Vagina (tissue), 2 donors: ENCODE measurements around the gene SKA2. TPM values are rescaled to one million over a fixed set of nuclear protein-coding genes. Genes with fewer than 3 reads are reported as not detected.

ENCODE experiments used
- DNase-seq, 2 donors: peaks; one replicate each; pipeline ENCODE4 v3.0.0-alpha.2; 2017; ENCODE audit errors: extremely low spot score in 2 of 2
- H3K27ac ChIP-seq: fragments of 200-600 bp; sonication (generic); one replicate; pipeline ENCODE4 v1.5.1; 2019
- H3K27me3 ChIP-seq: fragments of 200-600 bp; sonication (generic); one replicate; pipeline ENCODE4 v1.5.1; 2019
- H3K36me3 ChIP-seq, 2 donors: fragments of 200-600 bp; sonication (generic); one replicate each; pipeline ENCODE4 v1.5.1; 2017 to 2019
- H3K4me1 ChIP-seq: fragments of 200-600 bp; sonication (generic); one replicate; pipeline ENCODE4 v1.5.1; 2019
- H3K4me3 ChIP-seq, 2 donors: fragments of 200-600 bp; sonication (generic); 1 replicate in 1 of 2; 2 replicates in 1 of 2; pipeline ENCODE4 v1.5.1; 2016 to 2019
- H3K9me3 ChIP-seq: fragments of 200-600 bp; sonication (generic); one replicate; pipeline ENCODE4 v1.5.1; 2019
- CTCF ChIP-seq, 3 experiments: fragments of 450-650 bp in 2 of 3; fragments of 200-600 bp in 1 of 3; sonication (generic) in 1 of 3; IDR thresholded peaks; one replicate each; pipeline ENCODE4 v1.5.1; 2017 to 2019; ENCODE audit warnings: antibody characterized with exemption in 3 of 3, mild to moderate bottlenecking in 2 of 3, moderate library complexity in 2 of 3
- POLR2A ChIP-seq, 2 donors: fragments of 450-650 bp; IDR thresholded peaks; one replicate each; pipeline ENCODE4 v1.6.1; 2017; ENCODE audit warnings: antibody characterized with exemption in 2 of 2, mild to moderate bottlenecking in 2 of 2, moderate library complexity in 2 of 2
- POLR2AphosphoS5 ChIP-seq, 2 donors: sonication (generic); formaldehyde crosslinking; IDR thresholded peaks; one replicate each; pipeline ENCODE4 v1.9.0; 2017; ENCODE audit warnings: antibody characterized with exemption in 2 of 2, mild to moderate bottlenecking in 2 of 2, low read depth in 1 of 2; ENCODE audit not compliant: insufficient read depth in 1 of 2
- intact Hi-C: fragments of 100-400 bp; cut with DNase I; formaldehyde crosslinking; loops from one replicate; pipeline ENCODE4 v1.15.1; 2023
- total RNA-seq: library from RNA; depleted of rRNA; stranded (reverse); fragments of >200 nt; gene quantifications from one replicate; pipeline ENCODE4 v1.2.3, GENCODE V29; 2016

Gene SKA2
- total RNA-seq, 1 donor from 2014 or later, result 143 TPM

- TF ChIP-seq POLR2A (IDR thresholded peaks at IDR 0.05), result no peak
- no peak for TF ChIP-seq POLR2AphosphoS5 (IDR thresholded peaks at IDR 0.05; ENCODE audit: insufficient read depth in 1 of 2, low read depth in 1 of 2)
- TF ChIP-seq CTCF (IDR thresholded peaks at IDR 0.05), result peak in 1 of 3 experiments; percentile 27
These were observed 11.0 kb upstream of the SKA2 start for GRCh38 chr17:59165933-59166342.

GRCh38 chr17:59161477-59161876 lies 6.5 kb upstream of the SKA2 start:
- Histone ChIP-seq H3K27me3 (no peaks in the 10 kb centered on the region), H3K9me3 (no peaks in the 10 kb centered on the region), H3K4me3 (no peak overlapping the region), H3K27ac (no peak overlapping the region), H3K36me3 (no peaks in the 10 kb centered on the region), H3K4me1 (no peaks in the 10 kb centered on the region)
- intact Hi-C loops, result no loop called here
- TF ChIP-seq POLR2A (IDR thresholded peaks at IDR 0.05) (no peak), CTCF (IDR thresholded peaks at IDR 0.05) (no peak), POLR2AphosphoS5 (IDR thresholded peaks at IDR 0.05; ENCODE audit: insufficient read depth in 1 of 2, low read depth in 1 of 2) (no peak)
- no peak for DNase-seq

More at GRCh38 chr17:59165933-59166342, 11.0 kb upstream of the SKA2 start:
- Histone ChIP-seq H3K27me3 (no peaks in the 10 kb centered on the region), H3K9me3 (no peaks in the 10 kb centered on the region), H3K4me3 (no peak overlapping the region), H3K4me1 (no peaks in the 10 kb centered on the region), H3K36me3 (no peaks in the 10 kb centered on the region), H3K27ac (no peak overlapping the region)
- no peak for DNase-seq
- intact Hi-C loops, result no loop called here

GRCh38 chr17:59160157-59161025 lies 5.4 kb upstream of the SKA2 start:
- intact Hi-C loops, result no loop called here
- Histone ChIP-seq H3K9me3 (no peaks in the 10 kb centered on the region), H3K4me1 (peaks cover 5% of the 10 kb centered on the region), H3K36me3 (no peaks in the 10 kb centered on the region), H3K27me3 (no peaks in the 10 kb centered on the region), H3K27ac (no peak overlapping the region), H3K4me3 (no peak overlapping the region)
- TF ChIP-seq POLR2AphosphoS5 (IDR thresholded peaks at IDR 0.05; ENCODE audit: insufficient read depth in 1 of 2, low read depth in 1 of 2) (no peak), CTCF (IDR thresholded peaks at IDR 0.05) (no peak), POLR2A (IDR thresholded peaks at IDR 0.05) (no peak)
- no peak for DNase-seq

GRCh38 chr17:59155439-59156177 lies 622 bp upstream of the SKA2 start, which contains the start of gene PRR11:
Gene PRR11 (plus strand): TSS chr17:59155746. CDS start chr17:59169753, 14,007 bp downstream.
- Histone ChIP-seq H3K36me3 (no peaks in the 10 kb centered on the region), H3K4me1 (peaks cover 18% of the 10 kb centered on the region), H3K9me3 (no peaks in the 10 kb centered on the region), H3K27ac (peak within 1 kb of the TSS; percentile 77), H3K27me3 (no peaks in the 10 kb centered on the region), H3K4me3 (peak within 1 kb of the TSS; percentile 53 to 63)
- peak; percentile 98 to 100 for DNase-seq
- intact Hi-C loops, result no loop called here
- TF ChIP-seq CTCF (IDR thresholded peaks at IDR 0.05) (no peak), POLR2A (IDR thresholded peaks at IDR 0.05) (no peak), POLR2AphosphoS5 (IDR thresholded peaks at IDR 0.05; ENCODE audit: insufficient read depth in 1 of 2, low read depth in 1 of 2) (peak in 1 of 2 donors; percentile 68)
